Stimulated activated CD8-positive, alpha-beta memory T cell treated with anti-CD3 and anti-CD28 coated beads, Interleukin-15, amount 100 ng/mL, for 4 hours (primary cell): ENCODE measurements around the gene UBE2G2.

Experiments used
- DNase-seq, 2 donors: peaks; one replicate each; pipeline ENCODE4 v3.0.0-alpha.2; 2020; ENCODE audit warnings: low read depth in 2 of 2

The UBE2G2 gene

DNA sequence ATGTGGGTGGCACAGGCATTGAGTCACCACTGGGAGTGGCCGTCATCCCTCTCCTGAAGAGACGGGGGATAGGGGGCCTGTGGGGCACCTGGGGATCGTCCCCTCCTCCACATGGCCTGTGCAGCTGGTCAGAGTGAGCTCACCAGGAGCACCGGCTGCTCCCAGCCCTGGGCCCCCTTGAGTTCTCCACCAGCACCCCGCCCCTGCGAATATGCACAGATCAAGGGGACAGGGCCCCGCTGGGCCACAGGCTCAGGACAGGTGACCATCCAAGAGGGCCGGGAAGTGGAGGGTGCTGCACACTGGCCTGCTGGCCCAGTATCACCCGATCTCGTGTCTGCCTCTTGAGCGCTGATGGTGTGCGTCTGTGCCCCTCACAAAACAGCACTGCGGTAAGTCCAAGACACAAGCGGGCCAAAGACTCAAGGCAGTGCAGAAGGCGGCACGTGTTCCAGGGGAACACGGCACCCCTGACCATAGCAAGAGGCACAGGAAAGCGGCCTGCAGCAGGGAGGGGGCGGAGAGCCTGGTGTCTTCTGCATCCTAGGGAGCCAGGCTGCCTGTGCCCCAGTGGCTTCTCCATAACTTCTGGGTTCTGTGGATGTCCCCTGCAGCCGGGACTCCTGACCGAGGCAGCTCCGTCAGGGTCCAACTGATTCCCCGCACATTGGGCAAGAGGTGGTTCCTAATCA, 72.1 kb downstream of the UBE2G2 start:
- DNase-seq, result no peak

DNA sequence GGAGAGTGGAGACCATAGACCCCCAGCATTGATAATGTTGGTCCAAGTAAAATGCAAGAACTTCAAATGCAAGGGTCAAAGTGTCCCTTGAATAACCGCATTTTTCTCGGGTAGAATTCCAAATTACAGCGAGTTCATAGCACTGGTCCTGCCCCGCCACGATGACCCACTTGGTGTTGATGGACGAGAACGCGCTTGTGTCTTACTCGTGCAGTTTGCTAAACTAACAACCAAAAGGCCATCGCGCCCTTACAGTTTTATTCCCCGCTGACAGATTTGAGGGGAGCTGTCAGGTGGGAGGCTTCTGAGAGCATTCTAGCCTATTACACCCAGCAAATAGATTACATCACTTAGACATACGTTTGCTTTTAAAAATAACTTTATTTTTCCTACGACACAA, 72.9 kb downstream of the UBE2G2 start:
- no peak for DNase-seq

DNA sequence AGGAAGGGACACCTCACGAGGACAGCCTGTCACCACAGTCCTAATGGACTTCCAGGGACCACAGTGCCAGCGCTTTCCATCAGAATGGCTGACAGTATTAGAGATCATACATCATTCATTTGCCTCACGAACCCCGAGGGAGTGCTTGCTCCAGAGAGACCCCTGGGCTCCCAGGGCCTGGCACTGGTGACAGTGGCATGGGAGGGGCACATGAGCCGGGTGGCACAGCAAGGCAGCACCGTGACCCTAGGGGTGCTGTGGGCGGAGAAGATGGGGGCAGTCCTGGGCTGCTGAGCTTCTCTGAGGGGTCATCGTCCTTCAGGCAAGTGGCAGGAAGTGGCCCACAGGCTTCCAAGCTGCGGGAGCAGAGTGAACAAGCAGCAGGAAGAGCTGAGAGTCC, 73.9 kb downstream of the UBE2G2 start:
- DNase-seq, result no peak

DNA sequence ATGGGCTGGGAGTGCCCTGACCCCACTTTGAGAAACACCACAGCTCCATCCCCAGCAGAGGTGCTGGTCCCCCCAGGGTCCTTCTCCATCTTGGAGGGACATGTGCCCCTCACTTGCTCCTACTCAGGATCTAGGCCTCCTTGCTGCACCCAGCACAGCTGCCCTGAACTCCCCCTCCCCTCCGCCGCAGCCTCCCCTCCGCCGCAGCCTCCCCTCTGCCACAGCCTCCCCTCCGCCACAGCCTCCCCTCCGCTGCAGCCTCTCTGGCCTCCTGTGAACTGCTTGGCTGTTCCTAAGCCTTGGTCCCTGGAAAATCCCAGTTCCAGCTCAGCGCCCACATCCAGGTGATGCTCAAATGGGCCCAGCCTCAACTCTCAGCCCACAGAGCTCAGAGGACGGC, 74.3 kb downstream of the UBE2G2 start:
- no peak for DNase-seq

DNA sequence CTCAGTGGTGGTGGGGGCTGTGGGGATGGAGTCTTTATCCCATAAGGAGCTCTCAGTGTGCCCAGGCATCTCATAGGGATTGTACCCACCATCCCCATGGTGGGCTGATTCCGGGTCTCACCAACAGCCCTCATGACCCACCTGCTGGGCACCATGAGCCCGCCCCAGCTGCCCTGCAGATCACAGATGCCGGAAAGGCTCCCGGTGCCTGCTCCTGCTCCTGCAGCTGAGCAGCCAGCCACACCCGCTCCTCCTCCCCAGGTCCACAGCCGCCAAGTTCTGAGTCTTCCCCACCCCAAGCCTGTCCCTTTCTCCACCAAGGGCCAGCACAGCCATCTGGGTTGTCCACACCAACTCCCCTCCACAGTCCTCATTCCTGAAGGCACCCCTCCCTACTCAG, 74.8 kb downstream of the UBE2G2 start:
- no peak for DNase-seq

DNA sequence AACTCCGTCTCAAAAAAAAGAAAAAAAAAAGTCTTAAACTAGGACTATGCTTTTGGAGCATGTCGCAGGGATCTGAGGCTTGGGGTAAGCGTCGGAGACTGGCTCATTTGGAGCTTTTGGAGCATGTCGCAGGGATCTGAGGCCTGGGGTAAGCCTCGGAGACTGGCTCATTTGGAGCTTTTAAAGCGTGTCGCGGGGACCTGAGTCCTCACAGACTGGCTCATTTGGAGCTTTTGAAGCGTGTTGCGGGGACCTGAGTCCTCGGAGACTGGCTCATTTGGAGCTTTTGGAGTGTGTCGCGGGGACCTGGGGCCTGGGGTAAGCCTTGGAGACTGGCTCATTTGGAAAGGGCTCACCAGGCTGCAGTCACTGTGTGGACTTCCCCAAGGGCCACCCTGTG, 76.7 kb downstream of the UBE2G2 start:
- DNase-seq, result no peak

DNA sequence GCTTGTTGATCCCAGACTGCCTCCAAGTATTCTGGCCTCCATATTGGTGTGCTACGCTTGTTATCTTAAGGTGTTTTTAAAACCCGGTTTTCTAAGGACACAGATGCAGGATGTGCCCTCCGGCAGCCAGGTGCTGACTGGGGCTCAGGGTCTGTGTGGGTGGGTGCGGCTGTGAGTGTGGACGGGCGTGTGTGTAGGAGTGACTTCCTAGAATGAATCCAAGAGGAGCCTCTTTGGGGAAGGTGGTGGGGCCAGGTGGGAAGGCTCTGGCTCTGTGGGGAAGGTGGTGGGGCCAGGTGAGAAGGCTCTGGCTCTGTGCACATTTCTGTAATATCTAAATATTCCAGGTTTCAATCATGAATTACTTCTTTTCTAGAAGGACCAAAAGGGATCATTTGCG, 77.4 kb downstream of the UBE2G2 start:
- no peak for DNase-seq

DNA sequence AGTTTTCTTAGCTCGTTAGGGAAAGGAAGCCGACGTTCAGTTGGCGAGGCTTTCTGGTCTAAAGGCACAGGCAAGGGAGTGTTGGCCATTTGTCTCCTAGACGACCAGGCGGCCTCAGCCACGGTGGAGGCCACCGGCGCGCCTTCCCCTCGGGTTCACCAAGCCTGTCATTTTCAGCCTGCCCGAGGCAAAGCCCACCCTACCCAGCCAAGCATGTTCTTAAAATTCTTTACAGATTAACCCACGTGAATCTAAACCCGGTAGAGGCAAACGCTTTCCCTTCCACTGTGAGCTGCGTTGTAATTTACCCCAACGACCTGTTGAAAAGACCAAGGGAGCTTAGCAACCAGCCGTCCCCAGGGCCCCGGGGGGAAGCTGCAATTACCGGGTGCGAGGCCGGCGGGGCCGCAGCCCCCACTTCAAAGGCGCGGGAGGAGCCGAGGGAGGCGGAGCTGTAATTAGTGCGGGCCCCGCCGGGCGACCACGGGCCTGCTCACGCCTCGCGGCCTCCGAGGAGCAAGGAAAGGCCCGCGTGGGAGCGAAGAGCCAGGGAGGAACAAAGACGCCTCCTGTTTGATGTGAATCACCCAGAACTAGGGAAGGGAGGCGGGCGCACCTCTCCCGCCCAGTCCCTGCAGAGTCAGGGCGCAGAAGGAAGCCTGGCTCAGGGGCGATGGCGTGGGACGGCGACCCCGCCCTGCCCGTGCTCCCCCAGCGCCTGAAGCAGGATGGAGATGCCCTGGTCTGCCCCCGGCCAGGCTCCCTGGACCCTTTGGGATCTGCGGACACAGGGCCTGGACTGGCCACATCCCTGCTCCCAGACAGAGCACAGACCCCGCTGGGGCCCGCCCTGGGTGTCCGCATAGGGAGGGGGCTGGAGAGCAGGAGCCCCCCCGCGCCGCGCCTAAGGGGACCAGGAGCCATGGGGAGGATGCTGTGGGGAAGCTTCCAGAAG, 78.2 kb downstream of the UBE2G2 start:
- DNase-seq, result no peak

DNA sequence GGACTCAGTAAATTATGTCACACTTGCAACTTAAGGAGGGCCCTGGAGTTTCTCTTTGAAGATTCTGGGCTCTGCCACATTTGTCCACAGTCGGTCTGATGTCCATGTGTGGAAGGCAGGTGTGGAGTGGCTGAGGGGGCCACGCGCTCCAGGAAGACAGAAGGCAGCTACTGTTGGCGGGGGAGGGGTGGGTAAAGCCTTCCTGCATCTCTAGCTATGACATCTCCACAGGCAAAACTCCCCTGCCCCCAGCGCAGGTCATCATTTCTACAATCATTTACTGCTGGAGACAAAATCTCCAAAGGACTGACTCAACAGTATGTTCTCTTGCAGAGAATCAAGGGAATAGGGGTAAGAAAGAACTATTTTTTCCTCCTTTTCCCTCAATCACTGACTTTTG, 78.9 kb downstream of the UBE2G2 start:
- DNase-seq, result no peak

DNA sequence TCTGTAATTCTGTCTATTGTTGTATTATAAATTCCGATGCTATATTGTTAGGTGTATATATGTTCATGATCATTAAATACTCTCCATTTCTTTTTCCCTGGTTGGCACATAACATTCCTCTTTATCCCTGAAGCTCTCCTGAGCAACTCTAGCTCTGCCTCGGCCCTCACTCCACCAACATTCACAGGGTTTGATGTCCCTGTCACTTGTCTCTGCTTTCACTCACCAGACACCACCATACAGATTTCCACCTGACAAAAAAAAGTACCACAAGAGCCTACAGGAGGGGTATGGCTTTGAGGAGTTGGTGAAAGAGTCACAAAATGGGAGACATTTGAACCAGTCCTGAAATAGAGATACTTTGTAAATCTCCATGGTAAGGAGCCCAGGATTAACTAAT, 81.5 kb downstream of the UBE2G2 start:
- no peak for DNase-seq
